ENCODE measurements around the gene PBXIP1.

DNA sequence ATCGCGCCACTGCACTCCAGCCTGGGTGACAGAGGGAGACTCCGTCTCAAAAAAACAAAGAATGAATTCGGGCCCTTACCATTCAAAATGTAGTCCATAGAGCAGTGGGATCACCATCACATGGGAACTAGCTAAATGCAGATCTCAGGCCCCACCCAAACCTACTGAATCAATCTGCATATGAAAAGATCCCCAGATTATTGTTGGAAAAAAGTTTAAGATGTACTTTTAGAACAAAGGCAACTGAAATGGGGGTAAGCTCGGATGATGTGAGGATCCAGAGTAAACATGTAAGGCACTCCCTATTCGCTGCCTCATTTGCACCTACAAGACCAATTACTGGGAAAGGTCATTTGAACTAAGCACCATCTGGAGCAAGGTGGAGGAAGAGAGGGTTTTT lies 26.4 kb upstream of the PBXIP1 start:
- TF ChIP-seq, protein P1, sequence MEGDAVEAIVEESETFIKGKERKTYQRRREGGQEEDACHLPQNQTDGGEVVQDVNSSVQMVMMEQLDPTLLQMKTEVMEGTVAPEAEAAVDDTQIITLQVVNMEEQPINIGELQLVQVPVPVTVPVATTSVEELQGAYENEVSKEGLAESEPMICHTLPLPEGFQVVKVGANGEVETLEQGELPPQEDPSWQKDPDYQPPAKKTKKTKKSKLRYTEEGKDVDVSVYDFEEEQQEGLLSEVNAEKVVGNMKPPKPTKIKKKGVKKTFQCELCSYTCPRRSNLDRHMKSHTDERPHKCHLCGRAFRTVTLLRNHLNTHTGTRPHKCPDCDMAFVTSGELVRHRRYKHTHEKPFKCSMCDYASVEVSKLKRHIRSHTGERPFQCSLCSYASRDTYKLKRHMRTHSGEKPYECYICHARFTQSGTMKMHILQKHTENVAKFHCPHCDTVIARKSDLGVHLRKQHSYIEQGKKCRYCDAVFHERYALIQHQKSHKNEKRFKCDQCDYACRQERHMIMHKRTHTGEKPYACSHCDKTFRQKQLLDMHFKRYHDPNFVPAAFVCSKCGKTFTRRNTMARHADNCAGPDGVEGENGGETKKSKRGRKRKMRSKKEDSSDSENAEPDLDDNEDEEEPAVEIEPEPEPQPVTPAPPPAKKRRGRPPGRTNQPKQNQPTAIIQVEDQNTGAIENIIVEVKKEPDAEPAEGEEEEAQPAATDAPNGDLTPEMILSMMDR (IDR thresholded peaks at IDR 0.05): no peak
- no peak for TF ChIP-seq POLR2A (IDR thresholded peaks at IDR 0.05)

Measured in heart left ventricle (tissue), 13 donors.